Ishikawa (cell line): ENCODE measurements around the gene MLKL.

Experiments
- CEBPB ChIP-seq: IDR thresholded peaks from 2 replicates; pipeline ENCODE4 v1.6.1; 2012
- CREB1 ChIP-seq: IDR thresholded peaks from 2 replicates; pipeline ENCODE4 v1.6.1; 2012; ENCODE audit warnings: low read depth
- EP300 ChIP-seq: IDR thresholded peaks from 2 replicates; pipeline ENCODE4 v1.6.1; 2012; ENCODE audit warnings: borderline replicate concordance
- MAX ChIP-seq: IDR thresholded peaks from 2 replicates; pipeline ENCODE4 v1.6.1; 2012
- REST ChIP-seq: IDR thresholded peaks from 2 replicates; pipeline ENCODE4 v1.6.1; 2012; ENCODE audit warnings: low read depth, mild to moderate bottlenecking
- TEAD4 ChIP-seq: IDR thresholded peaks from 2 replicates; pipeline ENCODE4 v1.6.1; 2012
- YY1 ChIP-seq: IDR thresholded peaks from 2 replicates; pipeline ENCODE4 v1.6.1; 2012; ENCODE audit warnings: low read depth
- ZBTB7A ChIP-seq: IDR thresholded peaks from 2 replicates; pipeline ENCODE4 v1.6.1; 2012; ENCODE audit warnings: low read depth

GRCh38 chr16:74698222-74698621 lies 2.4 kb downstream of the MLKL start:
- TF ChIP-seq MAX (no peak), YY1 (no peak), REST (no peak), EP300 (no peak), CEBPB (no peak), ZBTB7A (no peak), TEAD4 (no peak), CREB1 (no peak)
